HG03342 (cell line): ENCODE data around the gene TREH.

Source experiments
- ATAC-seq: cut with Tn5 transposase; IDR thresholded peaks from one replicate; pipeline ENCODE4 v1.9.1; 2021; ENCODE audit warnings: mild to moderate bottlenecking, moderate library complexity; ENCODE audit not compliant: unreplicated experiment

The TREH gene

GRCh38 chr11:118631142-118631909 lies 48.1 kb downstream of the TREH start:
- ATAC-seq = no peak

- no peak for ATAC-seq
These were observed 49.4 kb downstream of the TREH start for GRCh38 chr11:118629761-118630661.

- no peak for ATAC-seq
These were observed 50.4 kb downstream of the TREH start for GRCh38 chr11:118628861-118629549.

GRCh38 chr11:118628432-118628831 lies 51.0 kb downstream of the TREH start:
- no peak for ATAC-seq

- ATAC-seq = no peak
These were observed 51.4 kb downstream of the TREH start for GRCh38 chr11:118628031-118628430.

GRCh38 chr11:118627566-118627965 lies 51.9 kb downstream of the TREH start:
- ATAC-seq = no peak

GRCh38 chr11:118625976-118626375 lies 53.5 kb downstream of the TREH start:
- ATAC-seq = no peak

GRCh38 chr11:118625036-118625690 lies 54.3 kb downstream of the TREH start:
- no peak for ATAC-seq

- no peak for ATAC-seq
These were observed 56.2 kb downstream of the TREH start for GRCh38 chr11:118623269-118623655.

- no peak for ATAC-seq
These were observed 56.8 kb downstream of the TREH start for GRCh38 chr11:118622376-118623268.

GRCh38 chr11:118621784-118622375 lies 57.6 kb downstream of the TREH start:
- ATAC-seq = no peak

- no peak for ATAC-seq
These were observed 58.2 kb downstream of the TREH start for GRCh38 chr11:118621071-118621783.

- no peak for ATAC-seq
These were observed 58.9 kb downstream of the TREH start for GRCh38 chr11:118620529-118621070.

- ATAC-seq = no peak
These were observed 59.8 kb downstream of the TREH start for GRCh38 chr11:118619444-118620197.

- ATAC-seq = no peak
These were observed 60.5 kb downstream of the TREH start for GRCh38 chr11:118618991-118619375.

GRCh38 chr11:118618115-118618990 lies 61.1 kb downstream of the TREH start:
- no peak for ATAC-seq

GRCh38 chr11:118615976-118616371 lies 63.5 kb downstream of the TREH start:
- ATAC-seq = no peak
